ENCODE results near the gene PRPS2. TPM values are rescaled to one million over a fixed set of nuclear protein-coding genes. Genes with fewer than 3 reads are reported as not detected.

Gene PRPS2
- total RNA-seq: 15.7 and 17.6 TPM in 2 replicates

GRCh38 chrX:12791257-12792228 is at the start of gene PRPS2:
TSS of gene PRPS2 (plus strand) at chrX:12791412. CDS start at chrX:12791498, 86 bp downstream.
- DNase-seq (ENCODE audit: low read depth in 2 of 2): peak in 1 of 2 donors; percentile 51

- no peak for DNase-seq (ENCODE audit: low read depth in 2 of 2)
Measured at GRCh38 chrX:12741416-12741815, 49.8 kb upstream of the PRPS2 start.

GRCh38 chrX:12747433-12747832 is 43.8 kb upstream of the PRPS2 start:
- no peak for DNase-seq (ENCODE audit: low read depth in 2 of 2)

GRCh38 chrX:12751887-12752286 is 39.3 kb upstream of the PRPS2 start:
- DNase-seq (ENCODE audit: low read depth in 2 of 2): no peak

- no peak for DNase-seq (ENCODE audit: low read depth in 2 of 2)
Measured at GRCh38 chrX:12753366-12753765, 37.8 kb upstream of the PRPS2 start.

GRCh38 chrX:12758291-12758690 is 32.9 kb upstream of the PRPS2 start:
- DNase-seq (ENCODE audit: low read depth in 2 of 2): no peak

- peak; percentile 5 to 51 for DNase-seq (ENCODE audit: low read depth in 2 of 2)
Measured at GRCh38 chrX:12767856-12768255, 23.4 kb upstream of the PRPS2 start.

DNA sequence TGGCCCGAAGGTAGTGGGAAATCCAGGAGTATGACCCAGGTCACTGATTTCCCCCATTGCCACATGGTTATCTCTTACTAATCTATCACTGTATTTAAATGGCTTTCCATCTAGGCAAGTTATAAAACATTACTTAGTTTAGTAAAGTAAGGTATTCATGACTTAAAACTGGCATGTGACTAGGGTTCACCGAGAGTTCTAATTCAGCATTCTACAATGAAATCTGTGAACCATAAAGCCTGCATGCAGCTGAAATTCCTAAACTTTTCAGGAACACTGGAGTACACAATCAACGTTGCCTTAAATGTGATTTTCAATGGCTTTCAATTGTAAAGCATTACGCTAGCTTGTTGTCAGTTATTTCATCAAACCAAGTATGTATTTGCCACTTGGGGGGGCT is 22.7 kb upstream of the PRPS2 start:
- no peak for DNase-seq (ENCODE audit: low read depth in 2 of 2)

DNA sequence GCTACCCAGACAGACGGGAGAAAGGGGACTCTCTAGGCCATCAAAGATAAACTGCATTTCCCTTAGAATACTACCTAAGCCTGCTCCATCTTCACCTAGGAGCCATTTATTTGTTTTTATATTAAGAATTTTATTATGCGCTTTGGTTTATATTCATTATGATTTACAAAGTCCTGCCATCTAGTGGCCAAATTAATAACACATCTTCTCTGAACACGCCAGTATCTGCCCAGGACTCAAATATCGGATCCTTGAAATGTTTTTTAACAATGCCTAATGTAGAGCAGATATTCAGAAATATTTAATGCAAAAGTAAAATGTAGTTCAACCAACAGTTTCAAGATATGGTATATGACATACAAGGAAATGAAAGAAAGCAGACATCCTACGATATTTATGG is 20.8 kb upstream of the PRPS2 start:
- peak; percentile 17 to 31 for DNase-seq (ENCODE audit: low read depth in 2 of 2)

DNA sequence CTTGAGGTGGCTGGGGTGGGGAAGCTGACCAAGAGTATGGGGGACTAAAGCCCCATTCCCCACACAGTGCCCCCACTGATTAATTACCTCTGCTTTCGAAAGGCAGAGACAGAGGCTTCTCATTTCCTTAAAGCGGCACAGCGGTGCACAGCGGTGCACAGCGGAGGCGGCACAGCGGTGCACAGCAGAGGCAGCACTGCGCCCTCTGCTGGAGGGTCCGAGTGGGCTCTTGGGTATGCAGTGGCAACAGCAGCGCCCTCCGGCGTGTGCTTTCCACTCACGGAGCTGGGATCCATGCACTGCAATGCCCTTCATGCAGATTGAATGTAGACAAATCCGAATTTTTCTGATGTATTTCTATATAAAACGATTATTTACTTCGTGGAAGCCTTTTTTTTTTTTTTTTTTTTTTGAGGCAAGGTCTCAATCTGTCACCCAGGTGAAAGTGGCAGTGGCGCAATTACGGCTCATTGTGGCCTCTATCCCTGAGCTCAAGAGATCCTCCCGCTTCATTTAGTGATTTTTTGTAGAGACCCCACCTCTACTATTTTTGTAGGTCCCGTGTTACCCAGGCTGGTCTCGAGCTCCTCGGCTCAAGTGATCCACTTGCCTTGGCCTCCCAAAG is 19.7 kb upstream of the PRPS2 start:
- DNase-seq (ENCODE audit: low read depth in 2 of 2): peak; percentile 29 to 62

DNA sequence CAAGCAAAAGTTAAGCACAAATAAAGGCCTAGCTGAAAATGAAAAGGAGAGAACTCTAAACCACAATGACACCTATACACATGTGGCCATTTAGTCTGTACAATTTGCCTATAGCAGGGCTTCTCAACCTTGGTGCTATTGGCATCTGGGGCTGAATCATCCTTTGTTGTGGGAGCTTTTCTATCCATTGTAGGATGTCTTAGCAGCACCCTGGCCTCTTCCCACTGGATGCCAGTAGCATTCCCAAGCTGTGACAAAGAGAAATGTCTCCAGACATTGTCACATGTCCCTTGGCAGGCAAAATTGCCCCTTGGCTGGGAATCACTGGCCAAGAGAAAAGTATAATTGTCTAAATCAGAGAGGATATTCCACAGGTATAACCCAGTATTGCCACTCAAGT is 13.5 kb upstream of the PRPS2 start:
- DNase-seq (ENCODE audit: low read depth in 2 of 2): no peak

- no peak for DNase-seq (ENCODE audit: low read depth in 2 of 2)
Measured at GRCh38 chrX:12779534-12779933, 11.7 kb upstream of the PRPS2 start.

DNA sequence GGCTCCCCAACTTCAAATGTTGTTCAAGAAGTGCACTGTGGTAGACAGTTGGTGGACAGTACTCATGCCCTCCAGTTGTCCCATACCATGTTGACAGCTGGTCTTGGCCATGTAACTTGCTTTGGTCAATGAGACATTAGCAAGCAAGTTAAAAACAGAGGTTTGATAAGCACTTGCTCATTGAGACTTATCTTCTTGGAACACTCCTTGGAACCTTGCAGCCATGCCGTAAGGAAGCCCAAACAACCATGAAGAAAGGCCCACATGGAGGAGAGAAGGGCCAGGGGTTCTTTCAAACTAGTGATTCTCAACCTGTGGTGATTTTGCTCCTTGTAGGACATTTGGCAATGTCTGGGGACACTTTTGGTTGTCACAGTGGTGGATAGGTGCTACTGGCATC is 2.6 kb upstream of the PRPS2 start:
- no peak for DNase-seq (ENCODE audit: low read depth in 2 of 2)

- DNase-seq (ENCODE audit: low read depth in 2 of 2): no peak
Measured at GRCh38 chrX:12789976-12790375, 1.2 kb upstream of the PRPS2 start.

- DNase-seq (ENCODE audit: low read depth in 2 of 2): no peak
Measured at GRCh38 chrX:12790885-12791256, 341 bp upstream of the PRPS2 start.

- no peak for DNase-seq (ENCODE audit: low read depth in 2 of 2)
Measured at GRCh38 chrX:12792711-12793110, 1.5 kb downstream of the PRPS2 start.

GRCh38 chrX:12794654-12795053 is 3.4 kb downstream of the PRPS2 start:
- no peak for DNase-seq (ENCODE audit: low read depth in 2 of 2)

DNA sequence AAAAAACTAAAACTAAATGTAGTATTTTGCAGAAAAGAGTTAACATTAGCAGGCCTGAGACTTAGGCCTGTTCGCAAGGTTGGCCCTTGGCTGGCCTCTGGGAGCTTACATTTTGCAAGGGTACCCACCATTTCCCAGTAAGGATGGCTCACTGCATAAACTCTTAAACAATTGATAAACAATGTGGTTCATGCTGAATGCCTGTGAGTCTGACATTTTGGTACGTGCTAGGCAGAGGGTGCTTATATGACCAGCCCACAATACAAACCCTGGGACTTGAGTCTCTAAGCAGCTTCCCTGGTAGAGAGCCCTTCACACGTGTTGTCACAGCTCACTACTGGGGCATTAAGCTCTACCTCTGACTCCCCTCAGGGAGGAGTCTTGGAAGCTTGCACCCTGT is 7.4 kb downstream of the PRPS2 start:
- DNase-seq (ENCODE audit: low read depth in 2 of 2): no peak

GRCh38 chrX:12799118-12799517 is 7.9 kb downstream of the PRPS2 start:
- DNase-seq (ENCODE audit: low read depth in 2 of 2): no peak

GRCh38 chrX:12802741-12803140 is 11.5 kb downstream of the PRPS2 start:
- DNase-seq (ENCODE audit: low read depth in 2 of 2): no peak

DNA sequence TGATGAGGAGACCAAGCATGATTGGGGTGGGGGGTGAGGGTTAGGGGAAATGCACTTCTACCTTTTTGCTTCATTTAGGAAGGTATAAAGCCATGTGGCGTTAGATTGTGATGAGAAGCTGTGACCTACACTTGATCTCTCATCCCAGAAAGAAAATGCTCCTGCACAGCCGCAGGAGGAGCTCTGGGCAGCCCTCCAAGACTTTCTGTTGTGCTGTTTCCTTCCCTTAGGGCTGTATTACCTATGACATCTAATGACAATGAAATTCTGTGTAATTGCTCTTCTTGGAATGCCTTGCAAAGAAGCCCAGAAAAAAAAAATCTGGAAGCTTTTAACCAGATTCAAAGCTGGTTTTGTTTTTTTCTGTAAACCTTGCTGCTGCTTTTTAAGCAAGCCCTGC is 13.4 kb downstream of the PRPS2 start:
- peak in 1 of 2 donors; percentile 8 for DNase-seq (ENCODE audit: low read depth in 2 of 2)

DNA sequence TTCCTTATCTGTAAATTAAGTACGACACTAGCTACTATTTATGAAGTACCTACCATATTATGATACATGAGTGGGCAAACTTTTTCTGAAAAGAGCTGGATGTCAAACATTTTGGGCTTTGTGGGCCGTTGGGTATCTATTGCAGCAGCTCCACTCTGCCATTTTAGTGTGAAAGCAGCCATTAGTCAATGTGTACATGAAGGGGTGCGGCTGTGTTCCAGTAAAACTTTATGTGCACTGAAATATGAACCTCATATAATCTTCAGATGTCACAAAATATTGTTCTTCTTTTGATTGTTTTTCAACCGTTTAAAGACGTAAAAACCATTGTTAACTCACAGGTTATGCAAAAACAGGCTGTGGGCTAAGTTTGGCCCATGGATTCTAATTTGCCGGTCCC is 14.1 kb downstream of the PRPS2 start:
- no peak for DNase-seq (ENCODE audit: low read depth in 2 of 2)

DNA sequence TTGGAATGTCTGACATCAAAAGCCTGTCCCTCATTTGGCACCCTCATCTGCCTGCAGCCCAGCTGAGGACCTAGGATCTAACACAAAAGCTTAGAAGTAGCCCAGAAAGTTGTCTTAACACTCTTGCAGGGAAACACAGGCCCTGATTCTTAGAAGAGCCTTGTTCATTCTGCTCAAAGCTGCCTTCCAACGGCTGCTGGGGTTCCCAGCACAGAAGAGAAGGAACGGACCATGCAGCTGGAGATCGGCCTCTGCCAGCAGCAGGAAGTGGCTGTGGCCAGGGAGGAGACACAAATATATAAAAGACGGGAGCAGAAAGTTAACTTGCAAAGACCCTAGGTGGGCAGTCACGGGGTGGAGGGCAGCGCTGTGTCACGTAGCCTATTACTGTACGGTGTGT is 20.4 kb downstream of the PRPS2 start:
- no peak for DNase-seq (ENCODE audit: low read depth in 2 of 2)
